ENCODE data around the gene NCOA3. TPM values are rescaled to one million over a fixed set of nuclear protein-coding genes. Genes with fewer than 3 reads are reported as not detected.
A peak's percentile ranks its signal among the peaks of the same experiment; 100 is the strongest.

NCOA3 gene
- total RNA-seq, 1 donor from 2014 or later = 49.3 TPM

- ATAC-seq (peak; percentile 54), DNase-seq (ENCODE audit: low spot score) (no peak)
- intact Hi-C loops (cut with DNase I) = no loop called here
Measured at GRCh38 chr20:47704746-47705496, 203.2 kb downstream of the NCOA3 start.

GRCh38 chr20:47705497-47705856 lies 203.8 kb downstream of the NCOA3 start:
- ATAC-seq (peak; percentile 10), DNase-seq (ENCODE audit: low spot score) (no peak)
- intact Hi-C loops (cut with DNase I) = no loop called here

DNA sequence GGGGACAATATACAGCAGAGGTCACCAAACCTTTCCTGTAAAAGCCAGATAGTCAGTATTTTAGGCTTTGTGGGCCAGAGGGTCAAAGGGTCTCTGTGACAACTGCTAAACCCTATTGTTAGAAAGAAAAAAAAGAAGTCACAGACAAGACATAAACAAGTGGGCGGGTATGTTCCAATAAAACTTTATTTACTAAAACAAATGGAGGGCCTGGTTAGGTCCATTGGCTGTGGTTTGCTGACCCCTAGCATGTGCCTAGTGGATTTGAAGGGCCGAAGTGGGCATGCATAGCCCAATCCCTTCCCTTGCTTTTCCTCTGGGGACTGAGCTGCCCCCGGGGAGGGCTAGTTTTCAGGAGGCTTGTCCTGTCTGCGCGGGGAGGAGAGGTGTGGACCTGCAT lies 204.7 kb downstream of the NCOA3 start:
- DNase-seq (ENCODE audit: low spot score) = no peak
- intact Hi-C loops (cut with DNase I) = no loop called here
- no peak for ATAC-seq

Other genes with a start within 250 kb of the NCOA3 start
- 49.3 TPM for gene ZMYND8, start 145.2 kb upstream of the NCOA3 start, total RNA-seq